T-helper 1 cell treated with Interleukin-12 subunit alpha and Interleukin-12 subunit beta and Interleukin-4 antibody, amounts not matched to agents 30 μg/mL and 1 μg/mL, for 36 hours (primary cell): Measurements from ENCODE around the gene SCN1B.
"Not testable (repeated sequence)": the region's sequence is repeated elsewhere in the genome, so short reads cannot be mapped to it uniquely, and the experiment has no call there.

Experiments
- H3K27ac Mint-ChIP-seq: one replicate; pipeline ENCODE4 v1.8.0; 2021; ENCODE audit warnings: mild to moderate bottlenecking, mixed read lengths
- H3K27me3 Mint-ChIP-seq: one replicate; pipeline ENCODE4 v1.8.0; 2021; ENCODE audit warnings: low read depth, mixed read lengths
- H3K36me3 Mint-ChIP-seq: one replicate; pipeline ENCODE4 v1.8.0; 2021; ENCODE audit warnings: low read depth, mixed read lengths
- H3K4me1 Mint-ChIP-seq: one replicate; pipeline ENCODE4 v1.8.0; 2021; ENCODE audit warnings: low read depth, mixed read lengths
- H3K4me3 Mint-ChIP-seq: one replicate; pipeline ENCODE4 v1.8.0; 2021; ENCODE audit warnings: mild to moderate bottlenecking, moderate library complexity, mixed read lengths
- H3K9me3 Mint-ChIP-seq: one replicate; pipeline ENCODE4 v1.8.0; 2021; ENCODE audit warnings: mixed read lengths

The SCN1B gene

GRCh38 chr19:35044317-35045117 lies 14.2 kb downstream of the SCN1B start:
- no peak overlapping the region for H3K27ac Mint-ChIP-seq
- no peaks in the 10 kb centered on the region for H3K36me3 Mint-ChIP-seq
- H3K9me3 Mint-ChIP-seq, result no peaks in the 10 kb centered on the region
- no peak overlapping the region for H3K4me3 Mint-ChIP-seq
- peaks cover 19% of the 10 kb centered on the region for H3K4me1 Mint-ChIP-seq
- peaks cover 8% of the 10 kb centered on the region for H3K27me3 Mint-ChIP-seq

GRCh38 chr19:35045667-35046300 lies 15.5 kb downstream of the SCN1B start:
- H3K9me3 Mint-ChIP-seq, result no peaks in the 10 kb centered on the region
- no peaks in the 10 kb centered on the region for H3K36me3 Mint-ChIP-seq
- peaks cover 14% of the 10 kb centered on the region for H3K4me1 Mint-ChIP-seq
- no peak overlapping the region for H3K4me3 Mint-ChIP-seq
- H3K27me3 Mint-ChIP-seq, result peaks cover under 1% of the 10 kb centered on the region
- no peak overlapping the region for H3K27ac Mint-ChIP-seq

GRCh38 chr19:35046461-35046860 lies 16.2 kb downstream of the SCN1B start:
- no peak overlapping the region for H3K4me3 Mint-ChIP-seq
- no peak overlapping the region for H3K27ac Mint-ChIP-seq
- peaks cover 12% of the 10 kb centered on the region for H3K4me1 Mint-ChIP-seq
- H3K9me3 Mint-ChIP-seq, result no peaks in the 10 kb centered on the region
- no peaks in the 10 kb centered on the region for H3K36me3 Mint-ChIP-seq
- no peaks in the 10 kb centered on the region for H3K27me3 Mint-ChIP-seq

- Mint-ChIP-seq H3K4me1 (peaks cover 12% of the 10 kb centered on the region), H3K27ac (no peak overlapping the region), H3K27me3 (no peaks in the 10 kb centered on the region), H3K4me3 (no peak overlapping the region), H3K9me3 (no peaks in the 10 kb centered on the region), H3K36me3 (no peaks in the 10 kb centered on the region)
These were observed 18.7 kb downstream of the SCN1B start for GRCh38 chr19:35048911-35049411.

GRCh38 chr19:35049456-35049855 lies 19.2 kb downstream of the SCN1B start:
- H3K27me3 Mint-ChIP-seq, result no peaks in the 10 kb centered on the region
- H3K4me1 Mint-ChIP-seq, result peaks cover 9% of the 10 kb centered on the region
- no peaks in the 10 kb centered on the region for H3K36me3 Mint-ChIP-seq
- no peaks in the 10 kb centered on the region for H3K9me3 Mint-ChIP-seq
- H3K27ac Mint-ChIP-seq, result no peak overlapping the region
- no peak overlapping the region for H3K4me3 Mint-ChIP-seq

GRCh38 chr19:35050662-35051061 lies 20.4 kb downstream of the SCN1B start:
- not testable (repeated sequence) for H3K36me3 Mint-ChIP-seq, H3K27me3 Mint-ChIP-seq, H3K27ac Mint-ChIP-seq, H3K9me3 Mint-ChIP-seq, H3K4me3 Mint-ChIP-seq, H3K4me1 Mint-ChIP-seq

GRCh38 chr19:35051268-35051667 lies 21.0 kb downstream of the SCN1B start:
- H3K4me3 Mint-ChIP-seq, H3K4me1 Mint-ChIP-seq, H3K27me3 Mint-ChIP-seq, H3K9me3 Mint-ChIP-seq, H3K27ac Mint-ChIP-seq, H3K36me3 Mint-ChIP-seq: not testable (repeated sequence)

- Mint-ChIP-seq H3K27ac (no peak overlapping the region), H3K4me3 (no peak overlapping the region), H3K9me3 (no peaks in the 10 kb centered on the region), H3K36me3 (no peaks in the 10 kb centered on the region), H3K27me3 (peaks cover 4% of the 10 kb centered on the region), H3K4me1 (no peaks in the 10 kb centered on the region)
These were observed 21.5 kb downstream of the SCN1B start for GRCh38 chr19:35051796-35052195.

- Mint-ChIP-seq H3K27me3 (peaks cover 4% of the 10 kb centered on the region), H3K27ac (no peak overlapping the region), H3K4me1 (no peaks in the 10 kb centered on the region), H3K36me3 (no peaks in the 10 kb centered on the region), H3K4me3 (no peak overlapping the region), H3K9me3 (no peaks in the 10 kb centered on the region)
These were observed 22.4 kb downstream of the SCN1B start for GRCh38 chr19:35052599-35053190.

- Mint-ChIP-seq H3K27ac (no peak overlapping the region), H3K4me1 (no peaks in the 10 kb centered on the region), H3K36me3 (no peaks in the 10 kb centered on the region), H3K27me3 (peaks cover 4% of the 10 kb centered on the region), H3K9me3 (no peaks in the 10 kb centered on the region), H3K4me3 (no peak overlapping the region)
These were observed 23.5 kb downstream of the SCN1B start for GRCh38 chr19:35053667-35054293.

- no peaks in the 10 kb centered on the region for H3K36me3 Mint-ChIP-seq
- no peak overlapping the region for H3K4me3 Mint-ChIP-seq
- H3K27ac Mint-ChIP-seq, result no peak overlapping the region
- peaks cover 4% of the 10 kb centered on the region for H3K27me3 Mint-ChIP-seq
- H3K4me1 Mint-ChIP-seq, result no peaks in the 10 kb centered on the region
- H3K9me3 Mint-ChIP-seq, result no peaks in the 10 kb centered on the region
These were observed 24.4 kb downstream of the SCN1B start for GRCh38 chr19:35054626-35055025.

- Mint-ChIP-seq H3K4me1 (no peaks in the 10 kb centered on the region), H3K27me3 (peaks cover 4% of the 10 kb centered on the region), H3K27ac (no peak overlapping the region), H3K4me3 (no peak overlapping the region), H3K36me3 (no peaks in the 10 kb centered on the region), H3K9me3 (no peaks in the 10 kb centered on the region)
These were observed 25.5 kb downstream of the SCN1B start for GRCh38 chr19:35055715-35056179.

GRCh38 chr19:35056513-35057063 lies 26.3 kb downstream of the SCN1B start:
- H3K36me3 Mint-ChIP-seq, result no peaks in the 10 kb centered on the region
- H3K9me3 Mint-ChIP-seq, result no peaks in the 10 kb centered on the region
- no peak overlapping the region for H3K27ac Mint-ChIP-seq
- peaks cover 4% of the 10 kb centered on the region for H3K27me3 Mint-ChIP-seq
- no peaks in the 10 kb centered on the region for H3K4me1 Mint-ChIP-seq
- H3K4me3 Mint-ChIP-seq, result no peak overlapping the region

- H3K9me3 Mint-ChIP-seq, result no peaks in the 10 kb centered on the region
- H3K27ac Mint-ChIP-seq, result no peak overlapping the region
- peaks cover 4% of the 10 kb centered on the region for H3K27me3 Mint-ChIP-seq
- H3K4me1 Mint-ChIP-seq, result no peaks in the 10 kb centered on the region
- no peaks in the 10 kb centered on the region for H3K36me3 Mint-ChIP-seq
- no peak overlapping the region for H3K4me3 Mint-ChIP-seq
These were observed 28.1 kb downstream of the SCN1B start for GRCh38 chr19:35058370-35058769.
